ENCODE data around the gene F2R. TPM values are rescaled to one million over a fixed set of nuclear protein-coding genes. Genes with fewer than 3 reads are reported as not detected.

Gene F2R
- total and polyA plus RNA-seq, 12 donors: 6.0 to 60.5 (median 26.8) TPM

GRCh38 chr5:76732405-76733048 lies 16.6 kb downstream of the F2R start:
- 85 to 94% (median 91%) methylated on average over 15 of the region's 15 CpGs for WGBS, 4 donors
- intact Hi-C loops (cut with DNase I): no loop called here
- Histone ChIP-seq H3K27me3 (no peaks in the 10 kb centered on the region), H3K9me3 (replicated peaks in 1 of 3) (peaks cover 0 to 3% (median 0%) of the 10 kb centered on the region in 3 donors), H3K4me1 (replicated peaks in 1 of 2) (peaks cover 0 to 14% of the 10 kb centered on the region in 2 donors), H3K27ac (no peak overlapping the region), H3K36me3 (replicated peaks in 1 of 2) (no peaks in the 10 kb centered on the region), H3K4me3 (no peak overlapping the region)
- TF ChIP-seq POLR2A (IDR thresholded peaks at IDR 0.05): no peak
- no peak for TF ChIP-seq CTCF (IDR thresholded peaks at IDR 0.05)
- DNase-seq: no peak

GRCh38 chr5:76733049-76733417 lies 17.1 kb downstream of the F2R start:
- 86 to 93% (median 90%) methylated on average over 13 of the region's 13 CpGs for WGBS, 4 donors
- Histone ChIP-seq H3K36me3 (replicated peaks in 1 of 2) (no peaks in the 10 kb centered on the region), H3K4me1 (replicated peaks in 1 of 2) (peaks cover 0 to 17% of the 10 kb centered on the region in 2 donors), H3K9me3 (replicated peaks in 1 of 3) (peaks cover 0 to 3% (median 0%) of the 10 kb centered on the region in 3 donors), H3K27me3 (no peaks in the 10 kb centered on the region), H3K27ac (no peak overlapping the region), H3K4me3 (no peak overlapping the region)
- DNase-seq: no peak
- TF ChIP-seq POLR2A (IDR thresholded peaks at IDR 0.05) (no peak), CTCF (IDR thresholded peaks at IDR 0.05) (no peak)
- intact Hi-C loops (cut with DNase I): no loop called here

- 38 to 66% (median 53%) methylated on average over 4 of the region's 4 CpGs for WGBS, 4 donors
- H3K27me3 ChIP-seq: no peaks in the 10 kb centered on the region
- no peaks in the 10 kb centered on the region for H3K9me3 ChIP-seq (replicated peaks in 1 of 3)
- TF ChIP-seq POLR2A (IDR thresholded peaks at IDR 0.05) (peak in 1 of 2 donors; percentile 21), CTCF (IDR thresholded peaks at IDR 0.05) (no peak)
- no peak for DNase-seq
- no peaks in the 10 kb centered on the region for H3K36me3 ChIP-seq (replicated peaks in 1 of 2)
- intact Hi-C loops (cut with DNase I): no loop called here
- H3K4me3 ChIP-seq: no peak overlapping the region
- peaks cover 0 to 27% of the 10 kb centered on the region in 2 donors for H3K4me1 ChIP-seq (replicated peaks in 1 of 2)
- H3K27ac ChIP-seq: peak overlapping the region in 1 of 5 donors; percentile 45
These were observed 20.0 kb downstream of the F2R start for GRCh38 chr5:76735762-76736545.

- Histone ChIP-seq H3K4me3 (no peak overlapping the region), H3K4me1 (replicated peaks in 1 of 2) (peaks cover 0 to 27% of the 10 kb centered on the region in 2 donors), H3K36me3 (replicated peaks in 1 of 2) (no peaks in the 10 kb centered on the region), H3K27me3 (no peaks in the 10 kb centered on the region), H3K27ac (peak overlapping the region in 2 of 5 donors; percentile 5 to 18), H3K9me3 (replicated peaks in 1 of 3) (no peaks in the 10 kb centered on the region)
- no peak for DNase-seq
- intact Hi-C loops (cut with DNase I): no loop called here
- 85 to 89% (median 89%) methylated on average over 6 of the region's 6 CpGs for WGBS, 4 donors
- TF ChIP-seq POLR2A (IDR thresholded peaks at IDR 0.05) (no peak), CTCF (IDR thresholded peaks at IDR 0.05) (no peak)
These were observed 21.0 kb downstream of the F2R start for GRCh38 chr5:76736679-76737556.
